ENCODE results near the gene ZNF385C.
"Not testable (repeated sequence)": the region's sequence is repeated elsewhere in the genome, so short reads cannot be mapped to it uniquely, and the experiment has no call there.

Gene ZNF385C

GRCh38 chr17:42016941-42017865 lies 81.1 kb downstream of the ZNF385C start, which contains the start of gene DNAJC7:
TSS of gene DNAJC7 (minus strand) at chr17:42017439. CDS start at chr17:42017416, 23 bp downstream.
- Histone ChIP-seq H3K4me2 (ENCODE audit: insufficient read depth, low read length) (peak within 1 kb of the TSS; percentile 95), H4K20me1 (ENCODE audit: insufficient read depth, low read length) (peaks cover 10% of the 10 kb centered on the region; the same call in 1 of the 2 replicates), H3K4me3 (ENCODE audit: low read depth in 1 of 2, low read length in 2 of 2) (peak within 1 kb of the TSS; percentile 87 to 91), H3K27me3 (ENCODE audit: insufficient read depth, low read length, poor library complexity) (no peaks in the 10 kb centered on the region), H2AFZ (ENCODE audit: low read depth, low read length) (peak within 1 kb of the TSS; percentile 88), H3K79me2 (ENCODE audit: insufficient read depth, low read length) (peaks cover 81% of the 10 kb centered on the region), H3K9me3 (ENCODE audit: insufficient read depth, low read length, severe bottlenecking) (no peaks in the 10 kb centered on the region), H3K27ac (ENCODE audit: low read length) (peak within 1 kb of the TSS; percentile 93), H3K36me3 (ENCODE audit: insufficient read depth, low read length) (peaks cover 6% of the 10 kb centered on the region), H3K4me1 (ENCODE audit: insufficient read depth, low read length) (peaks cover 60% of the 10 kb centered on the region), H3K9ac (ENCODE audit: low read depth, low read length) (peak within 1 kb of the TSS; percentile 81)
- TF ChIP-seq, protein P1, sequence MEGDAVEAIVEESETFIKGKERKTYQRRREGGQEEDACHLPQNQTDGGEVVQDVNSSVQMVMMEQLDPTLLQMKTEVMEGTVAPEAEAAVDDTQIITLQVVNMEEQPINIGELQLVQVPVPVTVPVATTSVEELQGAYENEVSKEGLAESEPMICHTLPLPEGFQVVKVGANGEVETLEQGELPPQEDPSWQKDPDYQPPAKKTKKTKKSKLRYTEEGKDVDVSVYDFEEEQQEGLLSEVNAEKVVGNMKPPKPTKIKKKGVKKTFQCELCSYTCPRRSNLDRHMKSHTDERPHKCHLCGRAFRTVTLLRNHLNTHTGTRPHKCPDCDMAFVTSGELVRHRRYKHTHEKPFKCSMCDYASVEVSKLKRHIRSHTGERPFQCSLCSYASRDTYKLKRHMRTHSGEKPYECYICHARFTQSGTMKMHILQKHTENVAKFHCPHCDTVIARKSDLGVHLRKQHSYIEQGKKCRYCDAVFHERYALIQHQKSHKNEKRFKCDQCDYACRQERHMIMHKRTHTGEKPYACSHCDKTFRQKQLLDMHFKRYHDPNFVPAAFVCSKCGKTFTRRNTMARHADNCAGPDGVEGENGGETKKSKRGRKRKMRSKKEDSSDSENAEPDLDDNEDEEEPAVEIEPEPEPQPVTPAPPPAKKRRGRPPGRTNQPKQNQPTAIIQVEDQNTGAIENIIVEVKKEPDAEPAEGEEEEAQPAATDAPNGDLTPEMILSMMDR (IDR thresholded peaks at IDR 0.05; ENCODE audit: borderline replicate concordance, extremely low read depth, low read length, poor library complexity, severe bottlenecking), result peak; percentile 25
- no peak for TF ChIP-seq EZH2 (IDR thresholded peaks at IDR 0.05; ENCODE audit: borderline replicate concordance, low read depth, low read length, severe bottlenecking)
- ATAC-seq (ENCODE audit: insufficient read depth, low read depth) (peak; percentile 90), DNase-seq (peak; percentile 93)

DNA sequence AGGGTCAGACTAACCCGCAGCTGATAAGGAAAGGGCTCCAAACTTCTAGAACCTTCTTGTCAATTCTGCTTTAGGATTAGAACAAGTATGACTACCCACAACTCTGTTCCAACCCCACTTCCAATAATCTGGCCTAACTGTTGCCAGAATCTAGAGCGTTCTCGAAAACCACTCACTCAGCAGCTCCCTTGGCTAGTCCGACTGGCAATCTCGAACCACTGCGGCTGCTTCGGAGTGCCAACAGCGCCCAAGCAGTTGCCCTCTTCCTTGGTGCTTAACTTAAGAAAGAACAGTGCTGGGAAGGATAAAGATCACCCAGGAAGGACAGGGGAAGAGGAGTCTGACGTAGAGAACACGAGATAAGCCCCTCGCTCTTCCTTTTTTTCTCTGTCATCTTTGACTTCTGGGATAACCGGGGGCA lies 81.9 kb downstream of the ZNF385C start:
- Histone ChIP-seq H4K20me1 (ENCODE audit: insufficient read depth, low read length) (peaks cover 16% of the 10 kb centered on the region; the same call in 1 of the 2 replicates), H3K27me3 (ENCODE audit: insufficient read depth, low read length, poor library complexity) (no peaks in the 10 kb centered on the region), H3K79me2 (ENCODE audit: insufficient read depth, low read length) (peaks cover 85% of the 10 kb centered on the region), H3K36me3 (ENCODE audit: insufficient read depth, low read length) (peaks cover 4% of the 10 kb centered on the region), H3K4me3 (ENCODE audit: low read depth in 1 of 2, low read length in 2 of 2) (peak overlapping the region; percentile 87 to 91), H3K9me3 (ENCODE audit: insufficient read depth, low read length, severe bottlenecking) (no peaks in the 10 kb centered on the region), H3K4me2 (ENCODE audit: insufficient read depth, low read length) (peak overlapping the region; percentile 95), H3K4me1 (ENCODE audit: insufficient read depth, low read length) (peaks cover 57% of the 10 kb centered on the region), H2AFZ (ENCODE audit: low read depth, low read length) (peak overlapping the region; percentile 88), H3K9ac (ENCODE audit: low read depth, low read length) (peak overlapping the region; percentile 81), H3K27ac (ENCODE audit: low read length) (peak overlapping the region; percentile 93)
- DNase-seq, result peak; percentile 31
- ATAC-seq (ENCODE audit: insufficient read depth, low read depth), result no peak
- TF ChIP-seq EZH2 (IDR thresholded peaks at IDR 0.05; ENCODE audit: borderline replicate concordance, low read depth, low read length, severe bottlenecking), result no peak
- TF ChIP-seq, protein P1 (IDR thresholded peaks at IDR 0.05; ENCODE audit: borderline replicate concordance, extremely low read depth, low read length, poor library complexity, severe bottlenecking), result no peak

DNA sequence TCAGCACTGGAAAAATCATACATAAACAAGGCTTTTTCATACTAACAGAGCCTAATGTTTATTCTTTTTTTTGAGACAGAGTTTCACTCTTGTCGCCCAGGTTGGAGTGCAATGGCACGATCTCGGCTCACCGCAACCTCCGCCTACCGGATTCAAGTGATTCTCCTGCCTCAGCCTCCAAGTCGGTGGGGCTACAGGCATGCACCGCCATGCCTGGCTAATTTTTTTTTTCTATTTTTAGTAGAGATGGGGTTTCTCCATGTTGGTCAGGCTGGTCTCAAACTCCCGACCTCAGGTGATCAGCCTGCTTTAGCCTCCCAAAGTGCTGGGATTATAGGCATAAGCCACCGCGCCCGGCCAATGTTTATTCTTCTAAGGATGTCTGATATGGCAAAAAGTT lies 84.5 kb downstream of the ZNF385C start:
- not testable (repeated sequence) for H3K9me3 ChIP-seq (ENCODE audit: insufficient read depth, low read length, severe bottlenecking); ATAC-seq (ENCODE audit: insufficient read depth, low read depth); H2AFZ ChIP-seq (ENCODE audit: low read depth, low read length); H3K4me3 ChIP-seq (ENCODE audit: low read depth in 1 of 2, low read length in 2 of 2); H3K9ac ChIP-seq (ENCODE audit: low read depth, low read length); DNase-seq; H3K27ac ChIP-seq (ENCODE audit: low read length); H3K27me3 ChIP-seq (ENCODE audit: insufficient read depth, low read length, poor library complexity)
- H3K79me2 ChIP-seq (ENCODE audit: insufficient read depth, low read length), result peaks cover 96% of the 10 kb centered on the region
- H4K20me1 ChIP-seq (ENCODE audit: insufficient read depth, low read length), result peaks cover 36% of the 10 kb centered on the region
- peaks cover 35% of the 10 kb centered on the region for H3K4me1 ChIP-seq (ENCODE audit: insufficient read depth, low read length)
- H3K36me3 ChIP-seq (ENCODE audit: insufficient read depth, low read length), result peaks cover 13% of the 10 kb centered on the region
- H3K4me2 ChIP-seq (ENCODE audit: insufficient read depth, low read length), result peak overlapping the region; percentile 7; the same call in 1 of the 2 replicates

GRCh38 chr17:42012363-42012762 lies 85.9 kb downstream of the ZNF385C start:
- Histone ChIP-seq H3K36me3 (ENCODE audit: insufficient read depth, low read length) (peaks cover 13% of the 10 kb centered on the region), H3K4me1 (ENCODE audit: insufficient read depth, low read length) (peaks cover 25% of the 10 kb centered on the region), H4K20me1 (ENCODE audit: insufficient read depth, low read length) (peaks cover 37% of the 10 kb centered on the region), H3K79me2 (ENCODE audit: insufficient read depth, low read length) (peaks cover 98% of the 10 kb centered on the region)
- not testable (repeated sequence) for H3K27ac ChIP-seq (ENCODE audit: low read length); H3K9ac ChIP-seq (ENCODE audit: low read depth, low read length); ATAC-seq (ENCODE audit: insufficient read depth, low read depth); H2AFZ ChIP-seq (ENCODE audit: low read depth, low read length); H3K27me3 ChIP-seq (ENCODE audit: insufficient read depth, low read length, poor library complexity); DNase-seq; H3K4me2 ChIP-seq (ENCODE audit: insufficient read depth, low read length); H3K9me3 ChIP-seq (ENCODE audit: insufficient read depth, low read length, severe bottlenecking); H3K4me3 ChIP-seq (ENCODE audit: low read depth in 1 of 2, low read length in 2 of 2)
